ENCODE results near the gene ISOC2. TPM values are rescaled to one million over a fixed set of nuclear protein-coding genes. Genes with fewer than 3 reads are reported as not detected.

ISOC2 gene
- polyA plus RNA-seq, 3 donors = 14.8 to 20.2 (median 14.9) TPM

GRCh38 chr19:55443045-55443823 lies 18.2 kb downstream of the ISOC2 start, which contains the start of gene SHISA7:
TSS of gene SHISA7 (minus strand) at chr19:55443300. CDS start at chr19:55442863, 437 bp downstream.
- Histone ChIP-seq H3K9me3 (replicated peaks in 1 of 2; ENCODE audit: control insufficient read depth in 1 of 2, insufficient read depth in 1 of 2, low read length in 2 of 2) (peaks cover 0 to 22% of the 10 kb centered on the region in 2 donors), H3K79me2 (ENCODE audit: insufficient read depth, low read length) (no peaks in the 10 kb centered on the region), H3K27me3 (ENCODE audit: control insufficient read depth in 2 of 2, insufficient read depth in 2 of 2, low read length in 2 of 2) (peaks cover 26 to 76% of the 10 kb centered on the region in 2 donors), H2AFZ (ENCODE audit: insufficient read depth, low read depth, low read length, poor library complexity, severe bottlenecking) (no peak within 1 kb of the TSS), H3K9ac (ENCODE audit: insufficient read depth, low read length, poor library complexity, severe bottlenecking) (no peak within 1 kb of the TSS), H3K27ac (ENCODE audit: low read depth in 1 of 2, low read length in 2 of 2) (no peak within 1 kb of the TSS), H4K20me1 (ENCODE audit: insufficient read depth, low read length) (no peaks in the 10 kb centered on the region), H3K36me3 (replicated peaks in 1 of 2; ENCODE audit: control insufficient read depth in 1 of 2, insufficient read depth in 2 of 2, low read length in 2 of 2) (no peaks in the 10 kb centered on the region), H3K4me3 (replicated peaks in 1 of 3; ENCODE audit: low read depth in 2 of 3, low read length in 3 of 3) (no peak within 1 kb of the TSS), H3K4me1 (ENCODE audit: control insufficient read depth in 1 of 2, insufficient read depth in 2 of 2, low read length in 2 of 2) (peaks cover 21 to 24% of the 10 kb centered on the region in 2 donors), H3K4me2 (replicated peaks; ENCODE audit: extremely low read depth, low read length, poor library complexity, severe bottlenecking) (no peak within 1 kb of the TSS)
- Mint-ChIP-seq H3K4me1 (peaks cover 21% of the 10 kb centered on the region), H3K4me3 (peak within 1 kb of the TSS in 1 of 2 donors; percentile 74), H3K9me3 (peaks cover 0 to 38% (median 13%) of the 10 kb centered on the region in 7 donors), H3K36me3 (peaks cover 5 to 12% of the 10 kb centered on the region in 2 donors), H3K27ac (no peak within 1 kb of the TSS), H3K27me3 (ENCODE audit: low read depth in 3 of 3) (peaks cover 39 to 76% (median 60%) of the 10 kb centered on the region in 3 donors)
- DNase-seq = no peak
- intact Hi-C loops (cut with micrococcal nuclease) = no loop called here
- no peak for TF ChIP-seq CTCF (IDR thresholded peaks at IDR 0.05)
- WGBS (ENCODE audit: insufficient coverage) = 2% methylated on average over 33 of the region's 43 CpGs

DNA sequence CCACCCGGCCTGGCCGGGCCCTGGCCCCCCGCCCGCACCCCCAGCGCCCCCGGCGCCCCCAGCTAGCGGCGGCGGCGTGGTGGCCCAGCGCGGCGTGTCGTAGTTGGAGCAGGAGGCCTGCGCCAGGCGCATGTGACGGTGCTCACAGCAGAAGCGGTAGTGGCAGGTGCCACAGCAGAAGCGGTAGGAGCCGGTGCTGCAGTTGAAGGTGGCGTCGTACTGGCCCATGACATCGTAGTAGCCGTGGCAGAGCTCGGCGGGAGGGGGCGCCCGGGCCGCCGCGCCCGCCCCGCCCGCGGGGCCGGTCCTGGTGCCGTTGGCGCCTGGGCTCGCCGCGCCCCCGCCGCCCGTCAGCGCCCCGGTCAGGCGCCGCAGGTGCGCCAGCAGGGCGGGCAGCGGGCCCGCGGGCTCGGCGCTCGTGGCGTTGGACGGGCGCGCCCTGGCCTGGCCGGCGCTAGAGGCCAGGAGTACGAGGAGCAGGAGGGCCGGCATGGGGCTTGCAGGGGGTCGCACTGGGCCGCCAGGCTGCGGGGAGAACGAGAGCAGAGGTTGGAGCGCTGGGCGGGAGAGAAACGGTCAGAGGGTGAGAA lies 19.0 kb downstream of the ISOC2 start:
- peaks cover 0 to 22% of the 10 kb centered on the region in 2 donors for H3K9me3 ChIP-seq (replicated peaks in 1 of 2; ENCODE audit: control insufficient read depth in 1 of 2, insufficient read depth in 1 of 2, low read length in 2 of 2)
- H3K4me3 ChIP-seq (replicated peaks in 1 of 3; ENCODE audit: low read depth in 2 of 3, low read length in 3 of 3) = no peak overlapping the region
- H2AFZ ChIP-seq (ENCODE audit: insufficient read depth, low read depth, low read length, poor library complexity, severe bottlenecking) = no peak overlapping the region
- no peak overlapping the region for H3K27ac Mint-ChIP-seq
- no peaks in the 10 kb centered on the region for H4K20me1 ChIP-seq (ENCODE audit: insufficient read depth, low read length)
- no peak for DNase-seq
- peaks cover 5 to 12% of the 10 kb centered on the region in 2 donors for H3K36me3 Mint-ChIP-seq
- no peak overlapping the region for H3K4me2 ChIP-seq (replicated peaks; ENCODE audit: extremely low read depth, low read length, poor library complexity, severe bottlenecking)
- H3K36me3 ChIP-seq (replicated peaks in 1 of 2; ENCODE audit: control insufficient read depth in 1 of 2, insufficient read depth in 2 of 2, low read length in 2 of 2) = no peaks in the 10 kb centered on the region
- H3K9me3 Mint-ChIP-seq = peaks cover 0 to 38% (median 13%) of the 10 kb centered on the region in 7 donors
- no peaks in the 10 kb centered on the region for H3K79me2 ChIP-seq (ENCODE audit: insufficient read depth, low read length)
- peaks cover 41 to 80% (median 60%) of the 10 kb centered on the region in 3 donors for H3K27me3 Mint-ChIP-seq (ENCODE audit: low read depth in 3 of 3)
- no peak overlapping the region for H3K27ac ChIP-seq (ENCODE audit: low read depth in 1 of 2, low read length in 2 of 2)
- H3K27me3 ChIP-seq (ENCODE audit: control insufficient read depth in 2 of 2, insufficient read depth in 2 of 2, low read length in 2 of 2) = peaks cover 26 to 74% of the 10 kb centered on the region in 2 donors
- no peak for TF ChIP-seq CTCF (IDR thresholded peaks at IDR 0.05)
- intact Hi-C loops (cut with micrococcal nuclease) = no loop called here
- H3K9ac ChIP-seq (ENCODE audit: insufficient read depth, low read length, poor library complexity, severe bottlenecking) = no peak overlapping the region
- H3K4me1 Mint-ChIP-seq = peaks cover 21% of the 10 kb centered on the region
- WGBS (ENCODE audit: insufficient coverage) = under 1% methylated on average over 65 of the region's 72 CpGs
- peak overlapping the region in 1 of 2 donors; percentile 74 for H3K4me3 Mint-ChIP-seq
- H3K4me1 ChIP-seq (ENCODE audit: control insufficient read depth in 1 of 2, insufficient read depth in 2 of 2, low read length in 2 of 2) = peaks cover 21 to 24% of the 10 kb centered on the region in 2 donors
